Fibroblast of lung (primary cell): ENCODE results near the gene ZCCHC14. TPM values are rescaled to one million over a fixed set of nuclear protein-coding genes. Genes with fewer than 3 reads are reported as not detected.
"Not testable (repeated sequence)": the region's sequence is repeated elsewhere in the genome, so short reads cannot be mapped to it uniquely, and the experiment has no call there.

Experiments used
- DNase-seq, 2 donors: peaks; one replicate each; pipeline versions ENCODE4 v3.0.0 to v3.0.0-alpha.2; 2010; ENCODE audit warnings: low read depth in 2 of 2
- H2AFZ ChIP-seq: 2 replicates; pipeline ENCODE4 v1.5.1; 2012; ENCODE audit warnings: low read length, control low read depth, inconsistent platforms
- H3K27ac ChIP-seq: 2 replicates; pipeline ENCODE4 v1.5.1; 2011; ENCODE audit warnings: low read length, control low read depth; ENCODE audit not compliant: insufficient read depth
- H3K27me3 ChIP-seq: 2 replicates; pipeline ENCODE4 v1.5.1; 2011; ENCODE audit warnings: mild to moderate bottlenecking, low read length; ENCODE audit not compliant: control insufficient read depth, insufficient read depth
- H3K36me3 ChIP-seq: 2 replicates; pipeline ENCODE4 v1.5.1; 2011; ENCODE audit warnings: low read length; ENCODE audit not compliant: control insufficient read depth, insufficient read depth
- H3K4me1 ChIP-seq: 2 replicates; pipeline ENCODE4 v1.5.1; 2011; ENCODE audit warnings: low read length; ENCODE audit not compliant: control insufficient read depth, insufficient read depth; ENCODE audit errors: extremely low read depth
- H3K4me2 ChIP-seq: 2 replicates; pipeline ENCODE4 v1.5.1; 2011; ENCODE audit warnings: low read length, control low read depth; ENCODE audit not compliant: insufficient read depth; ENCODE audit errors: extremely low read depth
- H3K4me3 ChIP-seq, 4 experiments: fragments of 200-600 bp in 1 of 4; sonication (generic) in 1 of 4; replicated peaks in 1 of 4; 2 replicates each; pipeline ENCODE4 v1.5.1; 2011 to 2016; ENCODE audit warnings: low read length in 4 of 4, low read depth in 3 of 4, mild to moderate bottlenecking in 3 of 4, control low read depth in 2 of 4, inconsistent platforms in 1 of 4, mixed read lengths in 1 of 4; ENCODE audit not compliant: insufficient read depth in 1 of 4; ENCODE audit errors: control extremely low read depth in 1 of 4
- H3K79me2 ChIP-seq: 2 replicates; pipeline ENCODE4 v1.5.1; 2012; ENCODE audit warnings: mild to moderate bottlenecking, low read length, inconsistent platforms; ENCODE audit not compliant: control insufficient read depth, insufficient read depth
- H3K9ac ChIP-seq: 2 replicates; pipeline ENCODE4 v1.5.1; 2011; ENCODE audit warnings: mild to moderate bottlenecking, low read length, control low read depth; ENCODE audit not compliant: insufficient read depth
- H3K9me3 ChIP-seq: 2 replicates; pipeline ENCODE4 v1.5.1; 2012; ENCODE audit warnings: low read depth, low read length; ENCODE audit not compliant: control insufficient read depth, insufficient read depth
- H4K20me1 ChIP-seq: 2 replicates; pipeline ENCODE4 v1.5.1; 2011; ENCODE audit warnings: low read length; ENCODE audit not compliant: control insufficient read depth, insufficient read depth; ENCODE audit errors: extremely low read depth
- EZH2 ChIP-seq: IDR thresholded peaks from 2 replicates; pipeline ENCODE4 v1.5.1; 2012; ENCODE audit warnings: low read length, control low read depth, mild to moderate bottlenecking; ENCODE audit errors: missing control alignments
- polyA plus RNA-seq, 2 donors: library from polyadenylated mRNA; depleted of rRNA in 1 of 2; stranded (reverse) in 1 of 2; unstranded in 1 of 2; fragments of >200 nt; gene quantifications; 2 replicates each; pipeline ENCODE4 v1.2.1, GENCODE V29; 2011 to 2012; ENCODE audit warnings: missing spikeins in 1 of 2
- total RNA-seq: library from RNA; depleted of rRNA; stranded (reverse); fragments of >200 nt; gene quantifications from 2 replicates; pipeline ENCODE4 v1.2.1, GENCODE V29; 2014
- TF ChIP-seq, protein P1 (sequence below), 2 donors: IDR thresholded peaks in 1 of 2; conservative IDR thresholded peaks in 1 of 2; 1 replicate in 1 of 2; 2 replicates in 1 of 2; pipeline ENCODE4 v1.5.1; 2011 to 2012; ENCODE audit warnings: low read length in 2 of 2, control low read depth in 1 of 2, inconsistent platforms in 1 of 2, low read depth in 1 of 2, mild to moderate bottlenecking in 1 of 2

ZCCHC14 gene
- total and polyA plus RNA-seq, 2 donors (not counting 1 experiment from before 2014, with no cell fraction given): 6.4 to 16.3 TPM

DNA sequence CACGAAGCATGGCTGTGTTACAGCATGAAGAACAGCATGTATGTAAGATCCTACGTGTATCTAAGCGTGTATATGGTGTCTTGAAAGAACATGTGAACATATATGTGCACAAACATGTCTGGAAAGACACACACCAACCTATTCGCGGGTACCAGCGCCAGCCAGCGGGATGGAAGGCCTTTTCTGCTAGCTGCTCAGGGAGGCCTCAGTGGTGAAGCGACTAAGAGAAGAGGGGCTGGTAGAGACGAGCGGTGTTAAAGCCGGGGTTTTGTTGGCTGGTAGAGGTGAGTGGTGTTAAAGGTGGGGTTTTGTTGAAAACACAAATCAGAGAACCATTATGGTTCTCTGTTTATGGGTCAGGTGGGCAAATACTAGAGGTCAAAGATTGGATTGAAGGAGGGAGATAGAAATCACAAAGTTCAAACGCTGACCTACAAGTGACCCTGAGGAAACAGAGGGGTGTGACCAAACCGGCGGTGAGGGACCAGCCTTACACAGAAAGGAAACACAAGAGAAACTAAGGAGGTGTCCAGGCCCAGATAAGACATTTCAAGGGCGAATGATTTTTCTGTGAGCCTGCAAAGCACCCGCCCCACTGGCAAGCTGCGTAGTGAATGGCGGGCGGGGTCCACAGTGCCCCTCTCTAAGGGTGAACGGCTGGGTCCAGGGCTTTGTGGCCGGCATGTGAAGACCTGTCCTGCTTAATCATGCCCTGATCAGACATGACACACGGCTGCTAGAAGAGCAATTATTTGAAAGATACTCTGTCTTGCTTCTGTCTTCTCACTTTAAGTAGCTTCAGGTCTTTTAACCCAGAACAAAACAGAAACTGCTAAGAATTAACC lies 8.1 kb downstream of the ZCCHC14 start:
- no peak for TF ChIP-seq EZH2
- TF ChIP-seq, protein P1, sequence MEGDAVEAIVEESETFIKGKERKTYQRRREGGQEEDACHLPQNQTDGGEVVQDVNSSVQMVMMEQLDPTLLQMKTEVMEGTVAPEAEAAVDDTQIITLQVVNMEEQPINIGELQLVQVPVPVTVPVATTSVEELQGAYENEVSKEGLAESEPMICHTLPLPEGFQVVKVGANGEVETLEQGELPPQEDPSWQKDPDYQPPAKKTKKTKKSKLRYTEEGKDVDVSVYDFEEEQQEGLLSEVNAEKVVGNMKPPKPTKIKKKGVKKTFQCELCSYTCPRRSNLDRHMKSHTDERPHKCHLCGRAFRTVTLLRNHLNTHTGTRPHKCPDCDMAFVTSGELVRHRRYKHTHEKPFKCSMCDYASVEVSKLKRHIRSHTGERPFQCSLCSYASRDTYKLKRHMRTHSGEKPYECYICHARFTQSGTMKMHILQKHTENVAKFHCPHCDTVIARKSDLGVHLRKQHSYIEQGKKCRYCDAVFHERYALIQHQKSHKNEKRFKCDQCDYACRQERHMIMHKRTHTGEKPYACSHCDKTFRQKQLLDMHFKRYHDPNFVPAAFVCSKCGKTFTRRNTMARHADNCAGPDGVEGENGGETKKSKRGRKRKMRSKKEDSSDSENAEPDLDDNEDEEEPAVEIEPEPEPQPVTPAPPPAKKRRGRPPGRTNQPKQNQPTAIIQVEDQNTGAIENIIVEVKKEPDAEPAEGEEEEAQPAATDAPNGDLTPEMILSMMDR (conservative IDR thresholded peaks at IDR 0.05 in 1 of 2, IDR thresholded peaks at IDR 0.05 in 1 of 2; ENCODE audit: low read depth in 1 of 2, low read length in 2 of 2): no peak
- Histone ChIP-seq H3K4me2 (no peak overlapping the region), H3K4me1 (peaks cover 19% of the 10 kb centered on the region), H3K36me3 (no peaks in the 10 kb centered on the region), H2AFZ (no peak overlapping the region), H3K4me3 (no peak overlapping the region), H3K27me3 (no peaks in the 10 kb centered on the region), H3K9ac (no peak overlapping the region), H3K27ac (no peak overlapping the region), H3K9me3 (no peaks in the 10 kb centered on the region), H4K20me1 (no peaks in the 10 kb centered on the region), H3K79me2 (peaks cover 57% of the 10 kb centered on the region)
- DNase-seq: no peak

GRCh38 chr16:87483481-87483880 lies 9.3 kb downstream of the ZCCHC14 start:
- Histone ChIP-seq H3K4me2 (no peak overlapping the region), H3K79me2 (peaks cover 48% of the 10 kb centered on the region), H3K36me3 (no peaks in the 10 kb centered on the region), H3K9me3 (no peaks in the 10 kb centered on the region), H3K27me3 (no peaks in the 10 kb centered on the region), H3K9ac (no peak overlapping the region), H4K20me1 (no peaks in the 10 kb centered on the region), H2AFZ (no peak overlapping the region), H3K4me3 (no peak overlapping the region), H3K27ac (no peak overlapping the region), H3K4me1 (peaks cover 14% of the 10 kb centered on the region)
- DNase-seq: no peak
- TF ChIP-seq EZH2: no peak
- TF ChIP-seq, protein P1 (conservative IDR thresholded peaks at IDR 0.05 in 1 of 2, IDR thresholded peaks at IDR 0.05 in 1 of 2; ENCODE audit: low read depth in 1 of 2, low read length in 2 of 2): no peak

- H3K4me2 ChIP-seq, H4K20me1 ChIP-seq, H3K36me3 ChIP-seq, DNase-seq, H3K9me3 ChIP-seq, H3K27ac ChIP-seq, H3K4me3 ChIP-seq, H3K9ac ChIP-seq, H3K27me3 ChIP-seq, H2AFZ ChIP-seq: not testable (repeated sequence)
- Histone ChIP-seq H3K79me2 (peaks cover 42% of the 10 kb centered on the region), H3K4me1 (peaks cover 12% of the 10 kb centered on the region)
Measured at GRCh38 chr16:87482670-87483069, 10.2 kb downstream of the ZCCHC14 start.
